ENCODE measurements around the gene MED12.
"Not testable (repeated sequence)": the region's sequence is repeated elsewhere in the genome, so short reads cannot be mapped to it uniquely, and the experiment has no call there.

MED12 gene

DNA sequence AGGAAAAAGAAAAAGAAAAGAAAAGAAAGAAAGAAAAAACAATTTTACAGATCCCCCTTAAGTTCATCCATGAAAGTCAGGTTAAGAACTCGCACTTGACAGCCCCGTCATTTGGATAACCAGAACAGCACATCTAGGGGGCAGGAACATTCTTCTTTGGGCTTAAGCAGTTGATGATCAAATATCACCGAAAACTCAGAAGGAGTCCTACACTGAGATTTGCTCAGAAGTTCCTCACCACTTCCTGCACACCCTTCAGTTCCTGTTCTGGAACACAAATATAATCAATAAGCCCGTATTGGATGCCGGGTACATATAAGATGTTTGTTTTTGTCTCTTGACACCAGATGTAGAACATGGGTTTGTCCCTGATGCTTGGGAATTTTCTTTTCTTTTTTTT is 40.9 kb downstream of the MED12 start:
- in situ Hi-C loops (cut with HindIII; ENCODE audit: low sequenced_read_pairs) = loop anchor here (25.0 kb wide), 1 partner anchor 97 kb away; the partner anchor contains the start of gene SNX12

DNA sequence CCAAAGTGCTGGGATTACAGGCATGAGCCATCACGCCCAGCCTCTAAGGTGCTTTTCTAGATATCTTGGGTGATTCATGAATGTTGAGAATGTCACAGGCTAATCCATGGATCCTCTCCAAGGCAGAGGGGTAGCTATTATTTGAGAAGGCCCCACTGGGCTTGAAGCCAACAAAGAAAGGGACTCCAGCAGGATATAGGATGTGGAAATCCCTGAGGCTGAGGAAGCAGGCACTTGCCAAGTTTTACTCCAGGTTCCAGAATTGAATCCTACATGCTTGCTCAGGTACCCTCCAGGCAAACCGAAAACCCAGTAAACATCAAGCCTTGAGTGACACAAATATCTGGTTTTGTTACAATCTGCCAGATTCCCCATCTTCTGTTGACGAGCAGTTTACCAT is 42.1 kb downstream of the MED12 start:
- in situ Hi-C loops (cut with HindIII; ENCODE audit: low sequenced_read_pairs) = loop anchor here (25.0 kb wide), 1 partner anchor 98 kb away; the partner anchor contains the start of gene SNX12

DNA sequence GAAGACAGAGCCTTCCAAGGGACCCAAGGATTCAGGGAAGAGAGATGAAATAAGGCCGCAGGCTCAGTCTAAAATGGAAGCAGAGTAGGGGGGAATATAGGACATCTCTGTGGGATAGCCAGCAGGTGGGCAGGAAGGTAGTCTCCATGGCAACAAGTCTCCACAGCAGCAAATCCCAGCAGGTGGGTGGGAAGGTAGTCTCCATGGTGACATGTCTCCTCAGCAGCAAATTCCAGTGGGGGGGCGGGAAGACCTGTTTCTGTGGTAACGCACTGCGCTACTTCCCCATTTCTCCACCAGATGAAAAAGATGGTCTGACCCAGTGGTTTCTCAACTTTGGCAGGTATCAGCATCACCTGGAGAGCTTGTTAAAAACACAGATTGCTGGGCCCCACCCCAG is 44.6 kb downstream of the MED12 start:
- in situ Hi-C loops (cut with HindIII; ENCODE audit: low sequenced_read_pairs) = loop anchor here (25.0 kb wide), 1 partner anchor 101 kb away; the partner anchor contains the start of gene SNX12

DNA sequence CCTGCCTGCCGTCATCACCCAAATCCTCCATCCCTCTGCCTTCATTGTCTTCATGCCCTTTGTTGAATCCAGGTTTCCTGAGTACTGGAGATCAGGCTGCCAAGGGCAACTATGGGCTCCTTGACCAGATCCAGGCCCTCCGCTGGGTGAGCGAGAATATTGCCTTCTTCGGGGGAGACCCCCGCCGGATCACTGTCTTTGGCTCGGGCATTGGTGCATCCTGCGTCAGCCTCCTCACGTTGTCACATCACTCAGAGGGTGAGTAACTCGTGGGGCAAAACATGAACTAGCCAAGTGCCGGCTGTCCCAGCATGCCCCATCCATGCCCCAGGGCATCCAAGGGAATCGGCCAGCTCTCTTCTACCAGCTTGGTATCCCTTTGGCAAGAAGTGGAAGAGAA is 45.7 kb downstream of the MED12 start:
- in situ Hi-C loops (cut with HindIII; ENCODE audit: low sequenced_read_pairs) = loop anchor here (25.0 kb wide), 1 partner anchor 102 kb away; the partner anchor contains the start of gene SNX12

DNA sequence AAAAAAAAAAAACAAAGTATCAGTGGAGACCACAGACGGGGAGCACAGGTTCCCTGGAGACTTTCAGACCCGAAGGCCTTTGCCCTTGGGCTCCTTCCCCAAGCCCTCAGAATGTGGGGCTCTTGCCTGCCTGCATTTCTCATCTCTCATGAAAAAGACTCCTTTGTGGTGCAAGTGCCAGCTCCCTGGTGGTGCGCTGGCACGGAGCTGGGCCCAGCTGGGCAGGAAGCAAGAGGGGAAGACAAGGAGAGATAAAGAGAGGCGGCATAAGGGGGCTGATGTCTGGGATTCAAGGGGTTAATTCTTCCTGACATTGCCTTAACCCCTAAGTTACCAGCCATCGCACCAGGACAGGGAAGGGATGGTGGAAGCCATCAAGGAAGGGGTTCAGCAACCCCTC is 48.1 kb downstream of the MED12 start:
- in situ Hi-C loops (cut with HindIII; ENCODE audit: low sequenced_read_pairs) = loop anchor here (25.0 kb wide), 1 partner anchor 104 kb away; the partner anchor contains the start of gene SNX12

DNA sequence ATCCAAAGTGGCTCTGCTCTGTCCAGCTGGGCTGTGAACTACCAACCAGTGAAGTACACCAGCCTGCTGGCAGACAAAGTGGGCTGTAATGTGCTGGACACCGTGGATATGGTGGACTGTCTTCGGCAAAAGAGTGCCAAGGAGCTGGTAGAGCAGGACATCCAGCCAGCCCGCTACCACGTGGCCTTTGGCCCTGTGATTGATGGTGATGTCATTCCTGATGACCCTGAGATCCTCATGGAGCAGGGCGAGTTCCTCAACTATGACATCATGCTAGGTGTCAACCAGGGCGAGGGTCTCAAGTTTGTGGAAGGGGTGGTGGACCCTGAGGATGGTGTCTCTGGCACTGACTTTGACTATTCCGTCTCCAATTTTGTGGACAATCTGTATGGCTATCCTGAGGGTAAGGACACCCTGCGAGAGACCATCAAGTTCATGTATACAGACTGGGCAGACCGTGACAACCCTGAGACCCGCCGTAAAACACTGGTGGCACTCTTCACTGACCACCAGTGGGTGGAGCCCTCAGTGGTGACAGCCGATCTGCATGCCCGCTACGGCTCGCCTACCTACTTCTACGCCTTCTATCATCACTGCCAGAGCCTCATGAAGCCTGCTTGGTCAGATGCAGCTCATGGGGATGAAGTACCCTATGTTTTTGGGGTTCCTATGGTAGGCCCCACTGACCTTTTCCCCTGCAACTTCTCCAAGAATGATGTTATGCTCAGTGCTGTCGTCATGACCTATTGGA is 48.8 kb downstream of the MED12 start:
- in situ Hi-C loops (cut with HindIII; ENCODE audit: low sequenced_read_pairs) = loop anchor here (25.0 kb wide), 1 partner anchor 105 kb away; the partner anchor contains the start of gene SNX12

DNA sequence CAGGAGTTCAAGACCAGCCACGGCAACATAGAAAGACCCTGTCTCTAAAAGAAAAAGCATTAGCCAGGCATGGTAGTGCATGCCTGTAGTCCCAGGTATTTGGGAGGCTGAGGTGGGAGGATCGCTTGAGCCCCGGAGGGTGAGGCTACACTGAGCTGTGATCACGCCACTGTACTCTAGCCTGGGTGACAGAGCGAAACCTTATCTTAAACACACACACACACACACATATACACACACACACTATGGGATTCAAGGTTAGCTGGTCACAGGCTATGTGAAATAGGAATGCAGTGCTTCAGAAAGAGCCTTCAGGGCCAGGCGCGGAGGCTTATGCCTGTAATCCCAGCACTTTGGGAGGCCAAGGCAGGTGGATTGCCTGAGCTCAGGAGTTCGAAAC is 49.7 kb downstream of the MED12 start:
- in situ Hi-C loops (cut with HindIII; ENCODE audit: low sequenced_read_pairs) = loop anchor here (25.0 kb wide), 1 partner anchor 106 kb away; the partner anchor contains the start of gene SNX12

DNA sequence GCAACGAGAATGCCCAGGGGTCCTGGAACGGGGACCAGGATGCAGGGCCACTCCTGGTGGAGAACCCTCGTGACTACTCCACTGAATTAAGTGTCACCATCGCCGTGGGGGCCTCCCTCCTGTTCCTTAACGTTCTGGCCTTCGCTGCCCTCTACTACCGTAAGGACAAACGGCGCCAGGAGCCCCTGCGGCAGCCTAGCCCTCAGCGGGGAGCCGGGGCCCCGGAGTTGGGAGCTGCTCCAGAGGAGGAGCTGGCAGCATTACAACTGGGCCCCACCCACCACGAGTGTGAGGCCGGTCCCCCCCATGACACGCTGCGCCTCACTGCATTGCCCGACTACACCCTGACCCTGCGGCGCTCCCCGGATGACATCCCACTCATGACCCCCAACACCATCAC is 51.2 kb downstream of the MED12 start:
- in situ Hi-C loops (cut with HindIII; ENCODE audit: low sequenced_read_pairs) = loop anchor here (25.0 kb wide), 1 partner anchor 107 kb away; the partner anchor contains the start of gene SNX12

DNA sequence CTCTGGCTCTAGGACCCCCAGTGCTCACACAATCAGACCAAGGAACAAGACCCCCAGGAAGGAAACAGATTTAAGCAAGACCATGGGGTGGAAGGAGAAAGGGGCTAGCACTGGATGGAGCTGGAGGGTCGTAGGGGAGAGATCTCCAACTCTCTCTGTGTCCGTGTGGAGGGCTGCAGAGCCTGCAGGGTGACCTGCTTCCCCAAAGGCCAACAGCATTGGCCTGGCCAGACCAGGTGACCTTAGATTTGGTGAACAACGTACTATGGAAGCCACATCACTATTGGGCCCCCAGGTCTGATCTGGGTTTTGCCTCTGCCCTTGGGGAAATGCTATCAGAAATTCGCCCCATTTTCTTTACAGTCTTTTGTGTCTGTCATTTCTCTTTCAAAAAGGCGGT is 52.3 kb downstream of the MED12 start:
- in situ Hi-C loops (cut with HindIII; ENCODE audit: low sequenced_read_pairs) = loop anchor here (25.0 kb wide), 1 partner anchor 108 kb away; the partner anchor contains the start of gene SNX12

DNA sequence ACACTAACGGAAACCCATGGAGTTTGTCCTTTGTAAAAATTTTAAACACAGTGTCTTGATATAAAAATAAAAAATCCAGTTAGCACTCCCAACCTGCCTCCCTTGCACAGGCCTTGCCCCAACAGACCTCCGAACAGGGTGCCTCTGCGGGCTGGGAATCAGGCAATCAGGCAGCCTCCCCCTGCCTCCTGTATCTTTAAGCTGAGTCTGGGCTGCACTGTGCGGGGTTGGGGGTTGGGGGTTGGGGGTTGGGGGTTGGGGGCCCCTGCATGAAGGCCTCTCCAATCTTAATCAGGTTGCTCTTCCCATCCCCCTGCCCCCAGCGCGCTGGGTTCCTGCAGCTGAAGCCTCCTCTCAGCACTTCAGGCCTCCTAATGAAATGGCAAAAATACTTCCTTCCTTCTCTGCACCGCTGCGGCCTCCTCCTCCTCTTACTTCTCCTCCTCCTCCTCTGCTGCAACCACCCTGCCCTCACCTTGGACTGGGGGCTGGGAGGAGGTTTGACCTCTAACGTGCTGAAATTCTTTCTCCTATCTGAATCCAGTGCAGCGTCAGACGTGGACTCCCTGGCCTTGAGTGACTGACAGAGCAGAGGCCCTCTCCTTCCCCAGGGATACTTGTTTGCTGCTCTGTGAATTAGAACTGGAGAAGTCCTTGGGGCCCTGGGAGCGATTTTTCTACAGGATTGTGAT is 52.9 kb downstream of the MED12 start:
- in situ Hi-C loops (cut with HindIII; ENCODE audit: low sequenced_read_pairs) = loop anchor here (25.0 kb wide), 1 partner anchor 109 kb away; the partner anchor contains the start of gene SNX12

DNA sequence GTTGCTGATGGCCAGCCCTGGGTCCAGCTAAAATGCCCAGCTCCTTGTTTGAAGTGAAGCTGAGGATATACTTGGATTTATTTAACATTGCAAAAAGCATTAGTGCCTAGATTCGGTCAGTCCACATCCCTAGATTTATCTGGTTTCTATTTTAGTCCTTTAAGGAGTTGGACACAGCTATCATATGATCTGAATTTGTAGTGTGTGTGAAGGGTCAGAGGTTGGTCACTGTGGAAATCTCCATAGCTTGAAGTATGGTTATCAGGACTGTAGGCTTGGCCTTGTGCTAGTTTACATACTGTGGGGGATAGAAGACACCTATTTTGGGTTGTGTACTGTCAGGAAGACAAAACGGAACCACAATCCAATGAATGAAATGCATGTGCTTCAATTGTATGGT is 55.0 kb downstream of the MED12 start:
- in situ Hi-C loops (cut with HindIII; ENCODE audit: low sequenced_read_pairs) = loop anchor here (25.0 kb wide), 1 partner anchor 111 kb away; the partner anchor contains the start of gene SNX12

DNA sequence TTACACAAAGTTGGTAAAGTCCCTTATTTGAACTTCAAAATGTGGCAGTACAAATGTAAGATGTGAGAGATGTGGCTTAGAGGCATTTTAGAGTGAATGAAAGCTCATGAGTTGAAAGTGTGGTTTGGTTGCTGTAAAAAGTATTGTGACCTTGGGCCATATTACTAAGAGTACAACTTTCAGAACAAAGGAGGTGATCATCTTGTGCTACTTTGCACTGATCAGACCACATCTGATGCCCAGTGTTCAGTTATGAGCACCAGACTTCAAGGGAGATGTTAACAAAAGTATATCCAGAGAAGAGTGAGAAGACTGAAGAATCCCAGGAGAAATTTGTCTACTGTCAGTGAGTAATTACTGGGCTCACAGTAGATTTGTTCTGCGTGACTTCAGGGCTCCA is 56.4 kb downstream of the MED12 start:
- in situ Hi-C loops (cut with HindIII; ENCODE audit: low sequenced_read_pairs) = loop anchor here (25.0 kb wide), 1 partner anchor 112 kb away; the partner anchor contains the start of gene SNX12

DNA sequence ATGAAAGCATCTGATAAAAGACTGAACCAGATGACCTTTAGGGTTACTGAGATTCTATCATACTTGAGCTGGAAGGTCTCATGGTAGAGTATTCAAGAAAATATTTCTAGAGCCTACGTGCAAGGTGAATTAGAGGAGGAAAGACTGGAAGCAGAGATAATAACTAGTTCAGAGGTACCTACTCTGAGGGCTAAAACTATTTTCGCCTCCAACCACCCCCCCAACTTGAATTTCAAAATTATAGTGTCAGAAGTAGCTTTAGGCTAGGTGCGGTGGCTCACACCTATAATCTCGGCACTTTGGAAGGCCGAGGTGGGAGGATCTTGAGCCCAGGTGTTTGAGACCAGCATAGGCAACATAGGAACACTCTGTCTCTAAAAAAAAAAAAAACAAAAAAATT is 57.1 kb downstream of the MED12 start:
- in situ Hi-C loops (cut with HindIII; ENCODE audit: low sequenced_read_pairs) = no loop called here

DNA sequence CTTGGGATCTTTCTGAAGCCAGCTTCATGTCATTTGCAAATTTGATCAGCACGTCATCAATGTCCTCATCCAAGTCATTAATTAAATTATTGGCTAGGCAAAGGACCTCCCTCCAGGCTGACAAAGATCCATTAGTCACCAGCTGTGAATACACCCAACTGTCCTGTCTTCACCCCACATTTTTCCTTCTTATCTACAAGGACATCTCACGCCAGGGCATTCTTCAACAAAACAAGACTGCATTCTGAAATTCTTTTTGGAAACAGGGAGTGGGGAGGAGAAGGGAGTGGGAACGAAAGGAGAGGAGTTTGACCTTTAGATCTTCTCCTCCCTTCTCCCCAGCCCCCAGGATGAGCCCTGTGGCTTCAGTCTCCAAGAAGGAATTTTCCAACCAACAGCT is 58.9 kb downstream of the MED12 start:
- in situ Hi-C loops (cut with HindIII; ENCODE audit: low sequenced_read_pairs) = no loop called here

DNA sequence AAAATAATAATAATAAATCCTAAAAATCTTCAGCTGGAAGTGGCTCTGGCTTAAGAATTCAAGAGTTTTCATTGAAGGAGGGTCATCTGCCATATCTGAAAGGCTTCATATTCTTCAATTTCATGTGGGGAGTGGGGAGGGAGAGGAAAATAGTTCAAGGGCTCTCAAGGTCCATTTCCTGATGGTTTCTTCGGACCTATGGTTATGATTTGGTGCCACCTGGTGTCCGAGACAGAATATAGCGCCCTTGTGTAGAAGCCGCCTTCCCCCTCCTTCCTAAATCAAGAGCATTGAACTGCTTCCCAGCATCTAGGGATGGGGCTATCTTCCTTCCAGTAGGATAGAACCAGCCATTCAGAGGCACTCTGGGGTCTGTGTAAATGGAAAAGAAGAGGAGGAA is 60.5 kb downstream of the MED12 start:
- in situ Hi-C loops (cut with HindIII; ENCODE audit: low sequenced_read_pairs) = no loop called here

DNA sequence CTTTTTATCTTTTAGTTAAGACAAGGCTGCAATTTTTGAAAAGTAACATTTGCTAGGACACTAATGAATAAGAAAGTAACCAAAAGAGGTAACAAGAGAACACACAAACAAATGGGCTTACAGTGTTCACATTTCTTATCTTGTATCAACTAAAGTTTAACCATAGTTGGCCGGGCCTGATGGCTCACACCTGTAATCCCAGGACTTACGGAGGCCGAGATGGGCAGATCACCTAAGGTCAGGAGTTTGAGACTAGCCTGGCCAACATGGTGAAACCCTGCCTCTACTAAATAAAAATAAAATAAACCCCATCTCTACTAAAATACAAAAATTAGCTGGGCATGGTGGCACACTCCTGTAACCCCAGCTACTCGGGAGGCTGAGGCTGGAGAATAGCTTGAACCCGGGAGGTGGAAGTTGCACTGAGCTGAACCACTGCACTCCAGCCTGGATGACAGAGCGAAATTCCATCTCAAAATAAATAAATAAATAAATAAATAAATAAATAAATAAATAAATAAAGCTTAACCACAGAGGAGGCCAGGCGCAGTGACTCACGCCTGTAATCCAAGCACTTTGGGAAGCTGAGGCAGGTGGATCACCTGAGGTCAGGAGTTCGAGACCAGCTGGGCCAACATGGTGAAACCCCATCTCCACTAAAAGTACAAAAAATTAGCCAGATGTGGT is 62.3 kb downstream of the MED12 start:
- in situ Hi-C loops (cut with HindIII; ENCODE audit: low sequenced_read_pairs) = not testable (repeated sequence)

DNA sequence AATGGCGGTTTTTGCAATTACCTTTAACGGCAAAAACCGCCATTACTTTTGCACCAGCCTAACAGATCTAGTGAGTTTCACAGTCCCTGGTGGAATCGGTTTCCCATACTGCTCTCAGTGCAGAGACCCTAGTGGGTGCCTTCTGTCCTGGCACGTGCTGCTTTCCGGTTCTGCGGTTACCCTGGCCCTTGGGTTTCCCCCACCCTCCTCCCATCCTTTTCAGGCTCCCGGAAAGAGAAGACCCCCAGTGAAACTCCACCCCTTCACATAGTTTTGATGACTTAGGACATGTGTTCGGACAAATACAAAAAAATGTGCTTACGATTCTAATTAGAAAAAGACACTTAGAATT is 63.1 kb downstream of the MED12 start:
- in situ Hi-C loops (cut with HindIII; ENCODE audit: low sequenced_read_pairs) = no loop called here

DNA sequence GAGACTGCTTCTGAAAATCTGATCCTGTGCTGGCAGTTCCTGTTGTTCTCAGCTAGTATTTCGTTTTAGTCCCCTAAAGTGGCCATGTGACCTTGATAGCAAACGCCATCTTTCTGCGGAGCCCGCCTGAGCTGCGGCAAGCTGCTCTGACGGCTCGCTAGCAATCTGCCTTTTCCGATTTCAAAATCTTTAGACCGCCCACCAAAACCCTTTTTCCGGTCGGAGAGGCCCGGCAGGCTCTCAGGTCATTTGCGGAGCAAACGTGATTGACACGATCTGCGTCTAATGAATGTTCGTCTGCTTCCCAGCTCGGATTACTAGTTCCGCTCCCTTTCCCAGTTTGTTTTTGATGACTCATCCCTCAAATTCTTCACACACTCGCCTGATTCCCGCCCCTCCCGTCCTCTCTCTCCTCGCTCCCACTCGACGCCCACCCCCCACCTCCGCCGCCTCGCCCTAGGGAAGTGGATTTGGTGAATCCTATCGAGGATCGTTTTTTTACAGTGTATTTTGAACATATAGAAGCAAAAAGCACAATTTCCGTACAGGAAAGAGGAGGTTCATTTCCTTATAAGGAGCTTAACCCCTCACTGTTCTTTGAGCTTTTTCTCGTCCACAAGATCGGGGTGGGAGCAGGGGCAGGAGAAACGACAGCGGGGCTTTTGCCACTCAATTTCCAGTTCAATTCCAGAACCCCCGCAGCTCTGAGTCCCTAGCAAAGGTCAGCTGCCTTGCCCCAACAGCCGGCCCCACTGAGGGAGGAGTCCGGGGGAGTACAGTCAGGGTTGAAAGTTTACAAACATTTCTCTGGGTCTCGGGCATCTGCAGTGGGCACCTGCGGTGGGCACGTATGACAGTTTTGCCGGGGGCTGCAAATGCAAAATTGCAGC is 63.8 kb downstream of the MED12 start:
- in situ Hi-C loops (cut with HindIII; ENCODE audit: low sequenced_read_pairs) = no loop called here

DNA sequence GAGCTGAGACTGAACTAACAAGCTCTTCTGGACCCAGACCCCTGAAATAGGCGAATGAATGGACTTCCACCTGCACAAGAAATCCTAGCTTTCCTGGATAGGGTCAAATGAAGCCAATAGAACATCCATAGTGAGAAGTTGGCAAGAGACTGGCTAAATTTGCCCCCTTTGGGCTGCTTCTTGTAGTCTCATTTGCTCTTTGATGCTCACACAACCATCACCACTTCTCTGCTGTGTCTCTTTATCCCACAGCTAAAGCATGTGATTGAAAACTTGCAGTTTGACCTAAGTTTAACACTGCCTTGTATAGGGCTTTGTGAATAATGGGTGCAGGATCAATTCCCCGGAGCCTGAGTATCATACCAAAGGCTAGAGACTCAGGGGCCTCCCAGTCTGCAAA is 64.5 kb downstream of the MED12 start:
- in situ Hi-C loops (cut with HindIII; ENCODE audit: low sequenced_read_pairs) = no loop called here

DNA sequence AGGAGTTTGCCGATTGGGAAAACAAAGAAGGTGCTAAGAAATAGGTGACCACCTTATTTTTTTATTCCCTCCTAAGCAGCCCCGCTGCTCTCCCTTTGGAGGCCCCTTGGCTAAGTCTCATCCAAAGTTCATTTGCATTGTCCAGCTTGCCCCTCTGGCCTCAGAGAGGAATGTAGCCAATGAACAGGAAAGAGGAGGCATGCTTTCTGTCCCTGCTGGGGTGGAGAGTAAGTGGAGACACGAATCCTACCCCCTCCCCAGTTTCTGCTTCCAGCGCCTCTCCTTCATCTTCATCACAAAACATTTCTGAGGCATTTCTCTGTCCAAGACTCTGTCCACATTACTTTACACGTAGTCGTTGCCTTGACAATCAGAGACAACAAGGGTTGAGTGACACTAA is 64.9 kb downstream of the MED12 start:
- in situ Hi-C loops (cut with HindIII; ENCODE audit: low sequenced_read_pairs) = no loop called here

All from endothelial cell of hepatic sinusoid (primary cell).